Glutamatergic neuron (in vitro differentiated cells): ENCODE data around the gene STARD9. TPM values are rescaled to one million over a fixed set of nuclear protein-coding genes. Genes with fewer than 3 reads are reported as not detected.
"Not testable (repeated sequence)": the region's sequence is repeated elsewhere in the genome, so short reads cannot be mapped to it uniquely, and the experiment has no call there.

Experiments
- DNase-seq: peaks from one replicate; pipeline ENCODE4 v3.0.0; 2022
- H3K27ac Mint-ChIP-seq: one replicate; pipeline ENCODE4 v1.8.0; 2020; ENCODE audit warnings: mild to moderate bottlenecking, mixed read lengths, inconsistent platforms; ENCODE audit not compliant: unreplicated experiment
- H3K27me3 Mint-ChIP-seq: one replicate; pipeline ENCODE4 v1.8.0; 2020; ENCODE audit warnings: mild to moderate bottlenecking, moderate library complexity, mixed read lengths, inconsistent platforms; ENCODE audit not compliant: unreplicated experiment
- H3K36me3 Mint-ChIP-seq: one replicate; pipeline ENCODE4 v1.8.0; 2020; ENCODE audit warnings: mild to moderate bottlenecking, mixed read lengths, inconsistent platforms; ENCODE audit not compliant: unreplicated experiment
- H3K4me1 Mint-ChIP-seq: one replicate; pipeline ENCODE4 v1.8.0; 2020; ENCODE audit warnings: mild to moderate bottlenecking, low read depth, mixed read lengths, inconsistent platforms; ENCODE audit not compliant: unreplicated experiment
- H3K4me3 Mint-ChIP-seq: one replicate; pipeline ENCODE4 v1.8.0; 2020; ENCODE audit warnings: mild to moderate bottlenecking, mixed read lengths, inconsistent platforms; ENCODE audit not compliant: unreplicated experiment
- H3K9me3 Mint-ChIP-seq: one replicate; pipeline ENCODE4 v1.8.0; 2020; ENCODE audit warnings: mild to moderate bottlenecking, moderate library complexity, mixed read lengths, inconsistent platforms; ENCODE audit not compliant: unreplicated experiment
- CTCF ChIP-seq: fragments of 200-600 bp; sonication (generic); IDR thresholded peaks from one replicate; pipeline ENCODE4 v1.5.0; 2021; ENCODE audit not compliant: partially characterized antibody, unreplicated experiment
- total RNA-seq: library from RNA; stranded (reverse); fragmentation: NEBNext Ultra II Directional; extraction: Animal tissue kit (Norgen Biotek cat#: 25700); gene quantifications from one replicate; pipeline ENCODE4 v1.2.1, GENCODE V29; 2021; ENCODE audit not compliant: unreplicated experiment

The STARD9 gene
- total RNA-seq, 1 donor from 2014 or later: 45.1 TPM

- no peaks in the 10 kb centered on the region for H3K9me3 Mint-ChIP-seq
- no peaks in the 10 kb centered on the region for H3K27me3 Mint-ChIP-seq
- no peaks in the 10 kb centered on the region for H3K4me1 Mint-ChIP-seq
- TF ChIP-seq CTCF: no peak
- H3K27ac Mint-ChIP-seq: no peak overlapping the region
- H3K4me3 Mint-ChIP-seq: no peak overlapping the region
- no peak for DNase-seq
- H3K36me3 Mint-ChIP-seq: no peaks in the 10 kb centered on the region
Observed at GRCh38 chr15:42672444-42672843, 97.0 kb downstream of the STARD9 start.

GRCh38 chr15:42674472-42674871 lies 99.1 kb downstream of the STARD9 start:
- peaks cover 3% of the 10 kb centered on the region for H3K4me1 Mint-ChIP-seq
- H3K27ac Mint-ChIP-seq: no peak overlapping the region
- H3K4me3 Mint-ChIP-seq: no peak overlapping the region
- peaks cover 2% of the 10 kb centered on the region for H3K9me3 Mint-ChIP-seq
- H3K36me3 Mint-ChIP-seq: no peaks in the 10 kb centered on the region
- DNase-seq: no peak
- H3K27me3 Mint-ChIP-seq: no peaks in the 10 kb centered on the region
- no peak for TF ChIP-seq CTCF

- Mint-ChIP-seq H3K36me3 (no peaks in the 10 kb centered on the region), H3K27me3 (no peaks in the 10 kb centered on the region), H3K4me3 (no peak overlapping the region), H3K27ac (no peak overlapping the region), H3K9me3 (peaks cover 2% of the 10 kb centered on the region), H3K4me1 (peaks cover 3% of the 10 kb centered on the region)
- DNase-seq: no peak
- TF ChIP-seq CTCF: no peak
Observed at GRCh38 chr15:42675021-42675420, 99.6 kb downstream of the STARD9 start.

GRCh38 chr15:42679285-42680141 lies 104.1 kb downstream of the STARD9 start:
- Mint-ChIP-seq H3K36me3 (peaks cover 5% of the 10 kb centered on the region), H3K4me3 (no peak overlapping the region), H3K27ac (no peak overlapping the region), H3K9me3 (peaks cover 2% of the 10 kb centered on the region), H3K27me3 (peaks cover 1% of the 10 kb centered on the region), H3K4me1 (peaks cover 3% of the 10 kb centered on the region)
- no peak for DNase-seq
- no peak for TF ChIP-seq CTCF

- H3K4me3 Mint-ChIP-seq, H3K9me3 Mint-ChIP-seq, H3K27me3 Mint-ChIP-seq, H3K27ac Mint-ChIP-seq, H3K36me3 Mint-ChIP-seq, H3K4me1 Mint-ChIP-seq, DNase-seq: not testable (repeated sequence)
Observed at GRCh38 chr15:42680142-42680482, 104.7 kb downstream of the STARD9 start.
